ENCODE data around the gene TBL1XR1. TPM values are rescaled to one million over a fixed set of nuclear protein-coding genes. Genes with fewer than 3 reads are reported as not detected.

Gene TBL1XR1
- total and polyA plus RNA-seq, 2 of the 13 experiments (the other 11 are each of a cell fraction or from before 2014, with no cell fraction given), result 57.7 to 62.5 TPM

DNA sequence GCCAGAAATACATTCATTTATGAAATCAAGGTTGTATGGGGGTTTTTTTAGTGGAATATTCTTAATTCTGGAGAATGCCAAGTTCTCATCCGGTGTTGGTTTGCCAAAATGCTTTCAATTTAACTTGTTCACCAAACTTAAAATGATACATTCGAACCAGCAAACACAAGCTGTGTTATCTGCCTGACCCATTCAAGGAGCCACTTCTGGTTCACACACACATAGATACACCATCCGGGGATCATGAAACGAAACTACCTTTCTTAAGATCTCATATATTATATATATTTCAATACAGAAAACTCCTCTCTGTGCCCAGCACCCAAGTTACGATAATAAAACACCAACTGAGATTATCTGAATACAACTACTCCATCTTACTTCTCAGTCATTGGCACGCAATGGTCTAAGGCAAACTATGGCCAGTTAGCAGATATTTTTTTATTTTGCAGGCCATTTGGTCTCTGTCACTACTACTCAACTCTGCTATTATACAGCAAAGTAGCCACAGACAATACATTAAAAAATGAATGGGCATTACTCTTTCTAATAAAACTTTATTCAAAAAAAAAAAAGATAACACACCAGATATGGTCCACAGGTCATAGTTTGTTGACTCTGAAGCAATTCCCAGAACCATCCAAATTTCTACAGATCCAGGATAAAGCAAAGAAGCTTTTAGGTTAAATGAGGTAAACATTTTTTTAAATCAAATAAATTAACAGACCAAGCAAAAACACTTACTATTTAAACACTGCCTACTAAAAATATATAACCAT, 89.6 kb downstream of the TBL1XR1 start:
- Histone ChIP-seq H3K4me3 (replicated peaks in 1 of 3; ENCODE audit: insufficient read depth in 1 of 3, low read depth in 2 of 3, low read length in 3 of 3) (no peak overlapping the region), H3K27ac (ENCODE audit: extremely low read length, insufficient read depth, low read length) (no peak overlapping the region), H3K27me3 (ENCODE audit: control insufficient read depth in 1 of 2, insufficient read depth in 2 of 2, low read length in 2 of 2) (no peaks in the 10 kb centered on the region), H3K4me1 (ENCODE audit: insufficient read depth, low read length) (peaks cover 73% of the 10 kb centered on the region), H3K79me2 (ENCODE audit: insufficient read depth, low read length) (peaks cover 96% of the 10 kb centered on the region), H3K9ac (ENCODE audit: insufficient read depth, low read depth, low read length) (no peak overlapping the region), H3K9me3 (ENCODE audit: low read length) (no peaks in the 10 kb centered on the region), H3K36me3 (replicated peaks in 1 of 2; ENCODE audit: control insufficient read depth in 1 of 2, insufficient read depth in 2 of 2, low read length in 2 of 2) (no peaks in the 10 kb centered on the region), H2AFZ (ENCODE audit: low read length) (no peak overlapping the region), H4K20me1 (ENCODE audit: insufficient read depth, low read length) (peaks cover 56% of the 10 kb centered on the region), H3K4me2 (ENCODE audit: low read depth, low read length) (no peak overlapping the region)
- in situ Hi-C loops (cut with HindIII; ENCODE audit: extremely low pct_ligation_motif_present, low pct_unique_long_range_greater_than_20kb), result no loop called here
- no TSS peak for BruUV-seq (replicated peaks)
- DNase-seq (ENCODE audit: low spot score) (no peak), FAIRE-seq (no peak), ATAC-seq (no peak)
- POLR2A ChIA-PET, result no interaction called here
- 97% methylated on average over 6 of the region's 6 CpGs for WGBS (ENCODE audit: low lambda C conversion rate)
- intact Hi-C loops (cut with micrococcal nuclease; ENCODE audit: unreplicated experiment), result no loop called here
- CTCF ChIA-PET (ENCODE audit: low intra/inter-chr PET ratio, low total read pairs), result no interaction called here
- TF ChIP-seq, protein P1, sequence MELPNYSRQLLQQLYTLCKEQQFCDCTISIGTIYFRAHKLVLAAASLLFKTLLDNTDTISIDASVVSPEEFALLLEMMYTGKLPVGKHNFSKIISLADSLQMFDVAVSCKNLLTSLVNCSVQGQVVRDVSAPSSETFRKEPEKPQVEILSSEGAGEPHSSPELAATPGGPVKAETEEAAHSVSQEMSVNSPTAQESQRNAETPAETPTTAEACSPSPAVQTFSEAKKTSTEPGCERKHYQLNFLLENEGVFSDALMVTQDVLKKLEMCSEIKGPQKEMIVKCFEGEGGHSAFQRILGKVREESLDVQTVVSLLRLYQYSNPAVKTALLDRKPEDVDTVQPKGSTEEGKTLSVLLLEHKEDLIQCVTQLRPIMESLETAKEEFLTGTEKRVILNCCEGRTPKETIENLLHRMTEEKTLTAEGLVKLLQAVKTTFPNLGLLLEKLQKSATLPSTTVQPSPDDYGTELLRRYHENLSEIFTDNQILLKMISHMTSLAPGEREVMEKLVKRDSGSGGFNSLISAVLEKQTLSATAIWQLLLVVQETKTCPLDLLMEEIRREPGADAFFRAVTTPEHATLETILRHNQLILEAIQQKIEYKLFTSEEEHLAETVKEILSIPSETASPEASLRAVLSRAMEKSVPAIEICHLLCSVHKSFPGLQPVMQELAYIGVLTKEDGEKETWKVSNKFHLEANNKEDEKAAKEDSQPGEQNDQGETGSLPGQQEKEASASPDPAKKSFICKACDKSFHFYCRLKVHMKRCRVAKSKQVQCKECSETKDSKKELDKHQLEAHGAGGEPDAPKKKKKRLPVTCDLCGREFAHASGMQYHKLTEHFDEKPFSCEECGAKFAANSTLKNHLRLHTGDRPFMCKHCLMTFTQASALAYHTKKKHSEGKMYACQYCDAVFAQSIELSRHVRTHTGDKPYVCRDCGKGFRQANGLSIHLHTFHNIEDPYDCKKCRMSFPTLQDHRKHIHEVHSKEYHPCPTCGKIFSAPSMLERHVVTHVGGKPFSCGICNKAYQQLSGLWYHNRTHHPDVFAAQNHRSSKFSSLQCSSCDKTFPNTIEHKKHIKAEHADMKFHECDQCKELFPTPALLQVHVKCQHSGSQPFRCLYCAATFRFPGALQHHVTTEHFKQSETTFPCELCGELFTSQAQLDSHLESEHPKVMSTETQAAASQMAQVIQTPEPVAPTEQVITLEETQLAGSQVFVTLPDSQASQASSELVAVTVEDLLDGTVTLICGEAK (IDR thresholded peaks at IDR 0.05), result peak; percentile 82
- TF ChIP-seq, protein P1 (CRISPR knock-in tag; IDR thresholded peaks at IDR 0.05), result peak; percentile 87; the same call in 1 of the 2 replicates
- TF ChIP-seq TOE1 (CRISPR knock-in tag; IDR thresholded peaks at IDR 0.05), result no peak
- TF ChIP-seq, protein P2, sequence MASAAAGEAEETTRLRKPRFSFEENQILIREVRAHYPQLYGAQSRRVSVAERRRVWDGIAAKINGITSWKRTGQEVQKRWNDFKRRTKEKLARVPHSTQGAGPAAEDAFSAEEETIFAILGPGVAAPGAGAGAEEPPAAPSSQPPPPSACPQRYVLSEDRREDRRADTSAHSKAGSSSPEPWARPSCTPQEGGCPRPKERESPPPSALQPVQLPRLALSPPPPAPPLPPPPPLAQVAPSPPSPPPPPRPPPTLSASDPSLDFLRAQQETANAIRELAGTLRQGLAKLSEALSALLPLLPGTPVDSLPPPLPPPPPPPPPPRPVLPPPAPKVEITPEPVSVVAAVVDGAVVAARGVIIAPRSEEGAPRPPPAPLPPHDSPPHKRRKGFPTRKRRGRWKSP (CRISPR knock-in tag; IDR thresholded peaks at IDR 0.05), result no peak
- TF ChIP-seq ZNF17 (CRISPR knock-in tag; IDR thresholded peaks at IDR 0.05), result no peak
- no peak for TF ChIP-seq ZNF225 (CRISPR knock-in tag; IDR thresholded peaks at IDR 0.05)
- TF ChIP-seq BCL6 (CRISPR knock-in tag; IDR thresholded peaks at IDR 0.05), result 0 out of 2 replicates have a peak, but pooled peaks have one; percentile 17
- TF ChIP-seq GTF3A (CRISPR knock-in tag; conservative IDR thresholded peaks at IDR 0.05), result no peak
